HG03060 (cell line): ENCODE results near the gene EMC8.
"Not testable (repeated sequence)": the region's sequence is repeated elsewhere in the genome, so short reads cannot be mapped to it uniquely, and the experiment has no call there.

Experiments used
- ATAC-seq: cut with Tn5 transposase; IDR thresholded peaks from one replicate; pipeline ENCODE4 v1.9.1; 2021; ENCODE audit warnings: low read depth, moderate number of reproducible peaks; ENCODE audit not compliant: unreplicated experiment

EMC8 gene

DNA sequence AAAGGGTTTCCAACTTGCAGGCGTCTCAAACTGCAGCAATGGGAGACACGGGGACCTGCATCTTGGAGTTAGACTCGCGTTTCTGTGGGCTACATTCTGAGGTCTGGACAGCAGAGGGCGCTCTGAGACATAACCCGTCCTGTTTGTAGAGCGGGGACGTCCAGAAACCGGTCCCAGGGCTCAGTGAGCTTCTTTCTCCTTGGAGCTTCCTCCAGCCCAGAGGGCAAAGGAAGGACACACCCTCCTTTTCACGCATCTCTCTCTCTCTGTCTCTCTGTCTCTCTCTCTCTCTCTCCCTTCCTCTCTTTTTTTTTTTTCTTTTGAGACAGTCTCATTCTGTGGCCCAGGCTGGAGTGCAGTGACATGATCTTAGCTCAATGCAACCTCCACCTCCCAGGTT lies 19.9 kb upstream of the EMC8 start:
- no peak for ATAC-seq

DNA sequence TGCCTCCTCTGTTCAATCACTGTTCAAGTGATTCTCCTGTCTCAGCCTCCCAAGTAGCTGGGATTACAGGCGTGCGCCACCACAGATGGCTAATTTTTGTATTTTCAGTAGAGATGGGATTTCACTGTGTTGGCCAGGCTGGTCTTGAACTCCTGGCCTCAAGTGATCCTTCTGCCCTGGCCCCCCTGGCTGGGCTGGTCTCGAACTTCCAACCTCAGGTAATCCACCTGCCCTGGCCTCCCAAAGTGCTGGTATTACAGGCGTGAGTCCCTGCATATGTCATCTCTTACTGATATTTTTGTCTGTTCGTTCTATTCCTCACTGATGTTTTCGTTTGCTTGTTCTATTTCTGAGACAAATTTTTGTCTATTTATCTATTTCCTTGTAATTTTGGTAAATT lies 17.9 kb upstream of the EMC8 start:
- not testable (repeated sequence) for ATAC-seq

GRCh38 chr16:85816159-85816558 lies 16.8 kb upstream of the EMC8 start:
- ATAC-seq: no peak

DNA sequence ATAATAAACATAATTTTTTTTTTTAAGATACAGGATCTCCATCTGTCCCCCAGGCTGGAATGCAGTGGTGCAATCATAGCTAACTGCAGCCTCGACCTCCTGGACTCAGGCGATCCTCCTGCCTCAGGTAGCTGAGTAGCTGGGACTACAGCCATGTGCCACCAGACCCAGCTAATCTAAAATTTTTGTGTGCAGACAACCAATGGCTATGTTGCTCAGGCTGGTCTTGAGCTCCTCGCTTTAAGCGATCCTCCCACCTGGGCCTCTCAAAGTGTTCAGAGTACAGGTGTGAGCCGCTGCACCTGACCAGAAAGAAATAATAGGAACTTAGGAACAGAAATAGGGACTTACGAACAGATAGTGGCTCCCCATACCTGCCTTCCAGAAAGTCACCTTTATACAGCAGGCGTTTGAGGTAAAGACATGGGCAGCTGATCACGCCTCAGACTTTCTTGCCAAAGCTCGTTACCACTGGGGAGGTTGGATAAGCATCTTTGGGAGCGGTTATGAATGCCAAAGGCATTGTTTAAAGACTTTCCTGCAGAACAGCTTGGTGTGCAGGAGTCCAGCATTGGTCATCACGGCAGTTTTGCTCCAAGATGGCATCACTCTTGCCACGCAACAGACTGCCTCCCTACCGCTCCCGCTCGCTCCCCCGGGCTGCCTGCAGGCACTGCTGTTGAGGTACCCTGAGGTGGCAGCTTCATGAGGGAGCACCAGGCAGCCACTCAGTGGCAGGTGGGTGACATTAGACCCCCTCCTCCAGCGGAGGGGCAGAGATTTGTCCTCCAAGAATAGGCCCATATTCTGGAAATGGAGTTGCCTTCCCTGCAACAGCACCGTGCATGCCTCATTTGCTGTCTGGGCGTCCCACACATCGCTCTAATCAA lies 13.7 kb upstream of the EMC8 start:
- ATAC-seq: no peak

GRCh38 chr16:85812031-85812807 lies 12.9 kb upstream of the EMC8 start:
- ATAC-seq: no peak

GRCh38 chr16:85810742-85811115 lies 11.4 kb upstream of the EMC8 start:
- no peak for ATAC-seq

DNA sequence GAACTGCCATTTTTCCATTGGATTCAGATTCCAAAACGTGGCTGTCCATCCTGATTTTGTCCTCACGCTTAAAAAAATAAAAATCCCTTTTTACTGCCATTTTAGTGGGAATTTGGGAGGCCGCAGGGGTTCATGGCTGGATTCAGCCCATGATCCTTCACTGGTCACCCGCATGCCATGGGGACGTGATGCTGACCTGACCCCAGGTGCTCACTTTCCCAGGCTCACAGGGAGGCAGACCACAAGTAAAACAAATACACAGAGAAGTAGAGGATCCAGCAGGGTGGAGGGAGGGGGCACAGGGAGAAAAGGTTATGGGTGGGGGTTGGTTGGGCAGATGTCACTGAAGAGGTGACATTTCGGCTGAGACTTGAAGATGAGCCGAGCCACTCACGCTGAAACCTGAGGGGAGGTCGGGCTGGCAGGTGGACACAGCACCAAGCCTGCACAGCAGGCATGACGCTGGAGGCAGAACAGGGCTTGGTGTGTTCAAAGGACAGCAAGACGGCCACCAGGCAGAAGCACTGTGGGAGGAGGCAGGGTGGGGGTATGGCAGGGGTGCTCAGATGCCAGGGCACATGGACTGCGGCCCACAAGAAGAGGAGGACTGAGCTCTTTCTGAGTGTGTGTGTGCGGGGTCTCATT lies 10.9 kb upstream of the EMC8 start:
- ATAC-seq: no peak

- ATAC-seq: no peak
Measured at GRCh38 chr16:85809645-85810044, 10.3 kb upstream of the EMC8 start.

DNA sequence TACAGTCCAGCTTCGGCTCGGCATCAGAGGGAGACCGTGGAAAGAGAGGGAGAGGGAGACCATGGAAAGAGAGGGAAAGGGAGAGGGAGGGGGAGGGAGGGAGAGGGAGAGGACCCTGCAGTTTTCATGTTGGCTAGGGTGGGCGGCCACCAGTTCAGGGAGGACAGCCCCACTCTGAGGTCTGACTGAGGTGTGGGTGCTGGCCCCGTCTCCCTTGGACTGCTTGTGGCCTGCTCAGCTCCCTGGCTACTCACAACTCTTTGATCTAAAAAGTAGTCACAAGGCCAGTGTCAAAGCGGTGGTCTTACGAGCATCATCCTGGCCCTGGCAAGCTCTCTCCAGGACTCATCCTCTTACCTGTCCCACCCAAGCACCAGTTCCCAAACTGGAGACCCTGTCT lies 9.6 kb upstream of the EMC8 start:
- ATAC-seq: no peak

GRCh38 chr16:85808104-85808503 lies 8.8 kb upstream of the EMC8 start:
- ATAC-seq: not testable (repeated sequence)

GRCh38 chr16:85807340-85807739 lies 8.0 kb upstream of the EMC8 start:
- ATAC-seq: not testable (repeated sequence)

DNA sequence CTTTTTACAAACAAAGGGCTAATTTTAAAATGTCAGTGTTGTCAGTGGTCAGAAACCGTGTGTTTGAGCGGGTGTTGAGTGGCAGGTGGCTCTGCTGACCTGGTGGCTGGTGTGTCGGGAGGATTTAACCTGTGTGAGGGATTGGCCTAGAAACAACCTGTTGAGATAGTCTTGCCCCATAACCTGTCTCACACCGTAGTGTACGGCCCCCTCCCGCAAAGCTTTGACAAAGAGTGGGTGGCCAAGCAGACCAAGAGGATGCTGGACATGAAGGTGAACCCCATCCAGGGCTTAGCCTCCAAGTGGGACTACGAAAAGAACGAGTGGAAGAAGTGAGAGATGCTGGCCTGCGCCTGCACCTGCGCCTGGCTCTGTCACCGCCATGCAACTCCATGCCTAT lies 7.2 kb upstream of the EMC8 start:
- no peak for ATAC-seq

DNA sequence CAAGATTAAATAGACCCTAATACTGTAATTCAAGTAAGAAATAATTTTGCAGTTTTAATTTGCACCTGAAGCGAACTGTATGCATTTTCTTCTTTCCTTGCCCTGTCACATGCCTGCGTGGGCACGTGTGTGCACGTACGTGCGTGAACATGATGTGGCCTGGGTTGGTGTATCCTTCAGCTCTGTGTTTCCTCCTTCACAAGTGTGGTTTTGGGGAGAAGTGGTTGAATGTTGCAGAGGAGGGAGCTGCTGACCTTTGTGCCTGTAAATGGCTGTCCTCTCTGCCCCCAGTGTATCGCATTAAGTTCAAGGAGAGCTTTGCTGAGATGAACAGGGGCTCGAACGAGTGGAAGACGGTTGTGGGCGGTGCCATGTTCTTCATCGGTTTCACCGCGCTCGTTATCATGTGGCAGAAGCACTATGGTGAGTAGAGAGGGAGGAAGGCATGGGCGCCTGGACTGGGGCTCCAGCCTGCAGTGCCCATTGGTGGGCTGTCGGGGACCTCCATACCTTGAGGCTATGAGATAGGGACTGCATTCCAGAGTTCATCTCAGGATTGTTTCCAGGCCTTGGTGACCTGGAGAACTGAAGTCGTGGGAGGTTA lies 6.2 kb upstream of the EMC8 start:
- ATAC-seq: no peak

DNA sequence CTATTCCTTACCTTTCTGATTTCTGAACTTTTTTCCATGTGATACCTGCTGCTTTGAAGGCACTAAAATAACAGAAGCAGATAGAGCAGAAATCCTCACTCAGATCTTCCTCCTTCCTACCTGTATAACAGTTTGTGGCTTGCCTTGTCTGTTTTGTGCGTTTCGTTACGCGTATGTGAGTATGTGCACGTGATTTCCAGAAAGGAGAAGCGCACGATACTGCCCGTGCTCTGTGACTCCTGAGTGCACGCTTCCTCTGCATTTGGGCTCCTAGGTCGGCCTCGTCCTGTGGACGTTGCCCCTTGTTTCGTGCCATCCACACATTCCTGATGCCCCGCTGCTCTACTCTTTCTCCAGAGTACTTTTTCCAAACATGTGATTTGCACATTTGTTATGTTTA lies 4.2 kb upstream of the EMC8 start:
- ATAC-seq: no peak

- no peak for ATAC-seq
Measured at GRCh38 chr16:85800321-85800669, 951 bp upstream of the EMC8 start.

- ATAC-seq: no peak
Measured at GRCh38 chr16:85798901-85799496, 345 bp downstream of the EMC8 start.

DNA sequence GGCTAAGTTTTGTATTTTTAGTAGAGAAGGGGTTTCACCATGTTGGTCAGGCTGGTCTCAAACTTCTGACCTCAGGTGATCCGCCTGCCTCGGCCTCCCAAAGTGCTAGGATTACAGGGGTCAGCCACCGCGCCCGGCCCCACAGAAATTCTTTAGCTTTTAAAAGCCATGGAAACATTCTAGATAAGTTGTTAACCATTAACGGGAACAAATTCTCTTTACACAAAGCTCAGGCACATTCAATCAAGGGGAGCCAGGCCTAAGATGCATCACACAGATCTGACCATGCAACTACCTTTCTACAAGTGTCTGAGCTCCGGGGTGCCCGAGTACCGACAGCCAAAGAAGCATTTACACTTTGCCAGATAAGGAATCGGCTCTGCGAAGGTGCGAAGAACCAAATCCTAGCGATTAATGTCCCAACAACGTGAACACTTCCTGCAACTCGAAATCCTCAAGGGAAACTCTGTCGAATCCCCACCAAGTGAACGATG lies 1.0 kb downstream of the EMC8 start:
- no peak for ATAC-seq

DNA sequence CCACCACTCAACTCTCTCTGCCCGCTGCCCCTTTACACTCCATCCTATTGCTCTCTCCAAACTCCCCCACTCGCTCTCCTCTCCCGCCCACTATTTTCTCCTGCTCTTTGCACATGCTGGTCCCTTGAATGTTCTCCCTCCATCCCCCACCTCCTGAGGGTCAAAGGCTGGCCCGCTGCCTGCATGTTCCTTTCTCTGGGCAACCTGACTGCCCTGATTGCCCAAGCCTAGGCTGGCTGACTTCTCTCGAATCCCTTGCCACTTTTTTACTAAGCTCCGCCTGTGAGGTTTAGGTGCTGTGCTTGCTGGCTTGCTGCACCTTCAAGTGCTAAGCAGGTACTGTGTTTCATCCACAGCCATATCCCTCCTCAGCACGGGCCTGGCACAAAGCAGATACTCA lies 2.7 kb downstream of the EMC8 start:
- no peak for ATAC-seq

DNA sequence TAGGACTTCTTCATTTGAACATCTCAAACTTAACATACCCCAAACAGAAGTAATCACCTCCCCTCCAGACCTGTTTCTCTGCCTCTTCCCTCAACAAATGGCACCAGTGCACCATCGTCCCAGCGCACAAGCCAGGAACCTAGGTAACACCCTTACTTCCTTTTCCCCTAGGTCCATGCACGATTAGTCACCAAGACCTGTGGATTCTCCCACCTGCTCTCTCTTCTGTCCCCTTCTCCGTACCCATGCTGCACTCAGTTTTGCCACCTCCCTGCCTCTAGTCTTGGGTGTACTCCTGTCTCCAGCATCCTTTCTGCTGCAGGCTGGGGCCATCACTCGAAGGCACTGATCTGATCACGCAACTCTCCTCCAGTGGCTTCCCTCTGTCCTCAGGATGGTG lies 3.2 kb downstream of the EMC8 start:
- ATAC-seq: no peak

- ATAC-seq: no peak
Measured at GRCh38 chr16:85794696-85795095, 4.6 kb downstream of the EMC8 start.
